Smooth muscle cell (in vitro differentiated cells): Measurements from ENCODE around the gene DUSP5. TPM values are rescaled to one million over a fixed set of nuclear protein-coding genes. Genes with fewer than 3 reads are reported as not detected.

Experiments
- DNase-seq: peaks from one replicate; lab custom pipeline; 2025; ENCODE audit not compliant: unreplicated experiment; lab: John Stamatoyannopoulos, UW
- H2AFZ ChIP-seq: fragments of 200-600 bp; sonication (generic); 2 replicates; pipeline ENCODE4 v1.6.0; 2016; ENCODE audit warnings: antibody characterized with exemption, low read depth, mild to moderate bottlenecking
- H3F3A ChIP-seq: fragments of 200-600 bp; sonication (generic); 2 replicates; pipeline ENCODE4 v1.6.0; 2017; ENCODE audit warnings: antibody characterized with exemption, low read depth
- H3K27ac ChIP-seq: fragments of 200-600 bp; sonication (generic); 2 replicates; pipeline ENCODE4 v1.5.1; 2016; ENCODE audit warnings: low read depth, mild to moderate bottlenecking
- H3K27me3 ChIP-seq: fragments of 200-600 bp; sonication (generic); 2 replicates; pipeline ENCODE4 v1.6.1; 2016; ENCODE audit warnings: low read depth, mild to moderate bottlenecking
- H3K36me3 ChIP-seq: fragments of 200-600 bp; sonication (generic); 2 replicates; pipeline ENCODE4 v1.5.1; 2016; ENCODE audit warnings: low read depth
- H3K4me1 ChIP-seq: fragments of 200-600 bp; sonication (generic); 2 replicates; pipeline ENCODE4 v1.5.1; 2016; ENCODE audit warnings: low read depth
- H3K4me2 ChIP-seq: fragments of 200-600 bp; sonication (generic); 2 replicates; pipeline ENCODE4 v1.6.0; 2016; ENCODE audit warnings: mild to moderate bottlenecking
- H3K4me3 ChIP-seq: fragments of 200-600 bp; sonication (generic); 2 replicates; pipeline ENCODE4 v1.5.1; 2016; ENCODE audit warnings: mild to moderate bottlenecking
- H3K79me2 ChIP-seq: fragments of 200-600 bp; sonication (generic); 2 replicates; pipeline ENCODE4 v1.6.0; 2016; ENCODE audit warnings: low read depth, mild to moderate bottlenecking
- H3K9ac ChIP-seq: fragments of 200-600 bp; sonication (generic); 2 replicates; pipeline ENCODE4 v1.6.0; 2016; ENCODE audit warnings: low read depth
- H3K9me3 ChIP-seq: fragments of 200-600 bp; sonication (generic); replicated peaks from 2 replicates; pipeline ENCODE4 v1.5.1; 2016; ENCODE audit warnings: low read depth
- H4K20me1 ChIP-seq: fragments of 200-600 bp; sonication (generic); 2 replicates; pipeline ENCODE4 v1.6.0; 2016; ENCODE audit warnings: low read depth
- WGBS: methylation state at CpG from one replicate; pipeline ENCODE4 v1.1.7; 2016; ENCODE audit warnings: low lambda C conversion rate; 5-methylcytosine and 5-hydroxymethylcytosine counted together
- polyA plus RNA-seq: library from polyadenylated mRNA; unstranded; fragments of >200 nt; fragmentation: Nextera tagmentation; extraction: Ambion mirVana; gene quantifications from 2 replicates; pipeline ENCODE4 v1.2.1, GENCODE V29; 2016
- total RNA-seq: library from RNA; depleted of rRNA; stranded (reverse); fragments of >200 nt; gene quantifications from 2 replicates; pipeline ENCODE4 v1.2.3, GENCODE V29; 2014
- TF ChIP-seq, protein P1 (sequence below): fragments of 200-600 bp; sonication (generic); IDR thresholded peaks from 2 replicates; pipeline ENCODE4 v1.5.1; 2017; ENCODE audit warnings: borderline replicate concordance, mild to moderate bottlenecking, antibody characterized with exemption; ENCODE audit not compliant: insufficient read depth, poor library complexity, severe bottlenecking

Gene DUSP5
- total and polyA plus RNA-seq, 2 experiments from 2014 or later = 13.6 to 23.6 TPM

DNA sequence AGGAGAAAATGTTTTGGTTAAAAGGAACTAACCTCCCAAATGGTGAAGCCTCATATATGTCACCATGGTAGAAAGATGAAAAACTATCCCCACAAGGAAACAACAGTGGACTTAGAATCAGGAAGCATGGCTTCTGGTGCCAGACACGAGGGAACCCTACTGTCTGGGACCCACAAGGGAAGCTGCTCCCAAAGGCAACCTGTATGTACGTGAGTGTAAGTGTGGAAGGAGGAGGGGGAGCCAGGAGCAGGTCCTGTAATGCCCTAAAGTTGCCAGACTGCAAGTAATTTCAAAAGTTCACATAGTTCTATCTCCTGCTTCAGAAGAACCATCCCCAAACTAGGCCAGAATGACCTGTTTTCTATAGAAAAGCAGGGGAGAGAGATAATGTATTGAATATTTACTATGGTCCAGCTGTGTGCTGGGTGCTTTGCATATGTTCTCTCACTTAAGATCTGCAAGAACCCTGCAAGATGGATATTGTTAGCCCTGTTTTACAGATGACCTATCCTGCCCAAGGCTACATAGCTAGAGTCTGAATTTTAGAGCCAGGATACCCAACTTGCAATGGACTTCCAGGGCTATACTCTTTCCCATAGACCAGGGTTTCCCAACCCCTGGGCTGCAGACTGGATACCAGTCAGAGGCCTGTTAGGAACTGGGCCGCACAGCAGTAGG is 19.2 kb downstream of the DUSP5 start:
- H3F3A ChIP-seq = no peaks in the 10 kb centered on the region
- H2AFZ ChIP-seq = no peak overlapping the region
- no peak overlapping the region for H3K4me2 ChIP-seq
- H3K9ac ChIP-seq = no peak overlapping the region
- TF ChIP-seq, protein P1, sequence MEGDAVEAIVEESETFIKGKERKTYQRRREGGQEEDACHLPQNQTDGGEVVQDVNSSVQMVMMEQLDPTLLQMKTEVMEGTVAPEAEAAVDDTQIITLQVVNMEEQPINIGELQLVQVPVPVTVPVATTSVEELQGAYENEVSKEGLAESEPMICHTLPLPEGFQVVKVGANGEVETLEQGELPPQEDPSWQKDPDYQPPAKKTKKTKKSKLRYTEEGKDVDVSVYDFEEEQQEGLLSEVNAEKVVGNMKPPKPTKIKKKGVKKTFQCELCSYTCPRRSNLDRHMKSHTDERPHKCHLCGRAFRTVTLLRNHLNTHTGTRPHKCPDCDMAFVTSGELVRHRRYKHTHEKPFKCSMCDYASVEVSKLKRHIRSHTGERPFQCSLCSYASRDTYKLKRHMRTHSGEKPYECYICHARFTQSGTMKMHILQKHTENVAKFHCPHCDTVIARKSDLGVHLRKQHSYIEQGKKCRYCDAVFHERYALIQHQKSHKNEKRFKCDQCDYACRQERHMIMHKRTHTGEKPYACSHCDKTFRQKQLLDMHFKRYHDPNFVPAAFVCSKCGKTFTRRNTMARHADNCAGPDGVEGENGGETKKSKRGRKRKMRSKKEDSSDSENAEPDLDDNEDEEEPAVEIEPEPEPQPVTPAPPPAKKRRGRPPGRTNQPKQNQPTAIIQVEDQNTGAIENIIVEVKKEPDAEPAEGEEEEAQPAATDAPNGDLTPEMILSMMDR = no peak
- DNase-seq = no peak
- H3K27ac ChIP-seq = no peak overlapping the region
- H4K20me1 ChIP-seq = peaks cover 3% of the 10 kb centered on the region
- no peaks in the 10 kb centered on the region for H3K27me3 ChIP-seq
- no peak overlapping the region for H3K4me3 ChIP-seq
- H3K36me3 ChIP-seq = no peaks in the 10 kb centered on the region
- WGBS = 92% methylated on average over 3 of the region's 3 CpGs
- no peaks in the 10 kb centered on the region for H3K9me3 ChIP-seq
- H3K79me2 ChIP-seq = no peaks in the 10 kb centered on the region
- no peaks in the 10 kb centered on the region for H3K4me1 ChIP-seq

GRCh38 chr10:110522365-110522988 is 24.8 kb downstream of the DUSP5 start:
- Histone ChIP-seq H3K4me1 (no peaks in the 10 kb centered on the region), H2AFZ (no peak overlapping the region), H4K20me1 (no peaks in the 10 kb centered on the region), H3K9ac (no peak overlapping the region), H3K27me3 (no peaks in the 10 kb centered on the region), H3K9me3 (no peaks in the 10 kb centered on the region), H3K36me3 (no peaks in the 10 kb centered on the region), H3K4me2 (no peak overlapping the region), H3K27ac (no peak overlapping the region), H3K79me2 (no peaks in the 10 kb centered on the region), H3K4me3 (no peak overlapping the region), H3F3A (no peaks in the 10 kb centered on the region)
- TF ChIP-seq, protein P1 = no peak
- 94% methylated on average over 4 of the region's 4 CpGs for WGBS
- DNase-seq = no peak

- H3K9me3 ChIP-seq = no peaks in the 10 kb centered on the region
- no peaks in the 10 kb centered on the region for H3K4me1 ChIP-seq
- no peak overlapping the region for H3K9ac ChIP-seq
- WGBS = 80% methylated on average over 3 of the region's 3 CpGs
- H3K27me3 ChIP-seq = no peaks in the 10 kb centered on the region
- H3K36me3 ChIP-seq = no peaks in the 10 kb centered on the region
- H3K27ac ChIP-seq = no peak overlapping the region
- no peak for DNase-seq
- H3F3A ChIP-seq = peaks cover 5% of the 10 kb centered on the region
- no peak overlapping the region for H2AFZ ChIP-seq
- no peaks in the 10 kb centered on the region for H3K79me2 ChIP-seq
- no peak overlapping the region for H3K4me2 ChIP-seq
- no peak overlapping the region for H3K4me3 ChIP-seq
- H4K20me1 ChIP-seq = no peaks in the 10 kb centered on the region
- TF ChIP-seq, protein P1 = no peak
These were observed 26.0 kb downstream of the DUSP5 start for GRCh38 chr10:110523736-110524135.
